Measurements from ENCODE around the gene MAP4. TPM values are rescaled to one million over a fixed set of nuclear protein-coding genes. Genes with fewer than 3 reads are reported as not detected.

The MAP4 gene
- total RNA-seq (2022) = 137 and 140 TPM in 2 replicates
- percentile 81 among the genes with signal in this experiment for Bru-seq, nascent RNA
- percentile 79 among the genes with signal in this experiment for BruChase-seq, experiment 1, labeled RNA remaining after a 2-hour chase
- BruChase-seq, experiment 2, labeled RNA remaining after a 6-hour chase = percentile 85 among the genes with signal in this experiment
- long read RNA-seq, full-length matches to known transcripts = 2 of 334 reads
- long read RNA-seq, partial matches to known transcripts = 211 of 334 reads
- long read RNA-seq, other reads (novel, unspliced or antisense) = 121 of 334 reads

GRCh38 chr3:48016301-48016973 lies at the start of gene MAP4:
Gene MAP4 (minus strand): TSS chr3:48016416. CDS start chr3:47998860, 17,556 bp downstream.
- Mint-ChIP-seq H3K4me3 (ENCODE audit: unreplicated experiment) (no peak within 1 kb of the TSS), H3K27ac (ENCODE audit: unreplicated experiment) (peak within 1 kb of the TSS; percentile 70), H3K36me3 (ENCODE audit: insufficient read depth, unreplicated experiment) (peaks cover 31% of the 10 kb centered on the region), H3K9me3 (ENCODE audit: unreplicated experiment) (no peaks in the 10 kb centered on the region), H3K27me3 (ENCODE audit: insufficient read depth, unreplicated experiment) (no peaks in the 10 kb centered on the region), H3K4me1 (ENCODE audit: low read depth, unreplicated experiment) (peaks cover 19% of the 10 kb centered on the region)
- H3K9me3 ChIP-seq = no peaks in the 10 kb centered on the region
- no peak for TF ChIP-seq CTCF (IDR thresholded peaks at IDR 0.05; ENCODE audit: insufficient read depth in 1 of 2, low read depth in 1 of 2, low read length in 1 of 2, severe bottlenecking in 1 of 2, unreplicated experiment in 1 of 2)
- H3K4me1 ChIP-seq = peaks cover 38% of the 10 kb centered on the region
- CTCF ChIA-PET = no interaction called here
- no peak for DNase-seq
- BruUV-seq (replicated peaks) = no TSS peak
- H3K36me3 ChIP-seq (ENCODE audit: control insufficient read depth, insufficient read depth, low read length) = no peaks in the 10 kb centered on the region
- no peaks in the 10 kb centered on the region for H3K27me3 ChIP-seq (replicated peaks; ENCODE audit: control insufficient read depth, insufficient read depth, low read length)
- no peak within 1 kb of the TSS for H3K4me3 ChIP-seq (ENCODE audit: low read depth, low read length)
- intact Hi-C loops (cut with micrococcal nuclease; ENCODE audit: unreplicated experiment) = no loop called here
- POLR2A ChIA-PET = no interaction called here

GRCh38 chr3:48065035-48065434 lies 48.8 kb upstream of the MAP4 start:
- POLR2A ChIA-PET = no interaction called here
- intact Hi-C loops (cut with micrococcal nuclease; ENCODE audit: unreplicated experiment) = no loop called here

More at GRCh38 chr3:48065035-48065434, 48.8 kb upstream of the MAP4 start:
- no peaks in the 10 kb centered on the region for H3K27me3 Mint-ChIP-seq (ENCODE audit: insufficient read depth, unreplicated experiment)
- Histone ChIP-seq H3K36me3 (ENCODE audit: control insufficient read depth, insufficient read depth, low read length) (no peaks in the 10 kb centered on the region), H3K27me3 (replicated peaks; ENCODE audit: control insufficient read depth, insufficient read depth, low read length) (no peaks in the 10 kb centered on the region), H3K4me3 (ENCODE audit: low read depth, low read length) (no peak overlapping the region), H3K4me1 (no peaks in the 10 kb centered on the region), H3K9me3 (no peaks in the 10 kb centered on the region; the same call in 1 of the 2 replicates)
- BruUV-seq (replicated peaks) = no TSS peak
- no peak overlapping the region for H3K27ac Mint-ChIP-seq (ENCODE audit: unreplicated experiment)
- CTCF ChIA-PET = no interaction called here
- no peak for TF ChIP-seq CTCF (IDR thresholded peaks at IDR 0.05; ENCODE audit: insufficient read depth in 1 of 2, low read depth in 1 of 2, low read length in 1 of 2, severe bottlenecking in 1 of 2, unreplicated experiment in 1 of 2)
- H3K4me1 Mint-ChIP-seq (ENCODE audit: low read depth, unreplicated experiment) = peaks cover 1% of the 10 kb centered on the region
- H3K4me3 Mint-ChIP-seq (ENCODE audit: unreplicated experiment) = no peak overlapping the region
- DNase-seq = no peak
- H3K36me3 Mint-ChIP-seq (ENCODE audit: insufficient read depth, unreplicated experiment) = peaks cover 13% of the 10 kb centered on the region
- no peaks in the 10 kb centered on the region for H3K9me3 Mint-ChIP-seq (ENCODE audit: unreplicated experiment)

Data from Caco-2 (cell line).